Chondrocyte (in vitro differentiated cells): ENCODE measurements around the gene CHSY1. TPM values are rescaled to one million over a fixed set of nuclear protein-coding genes. Genes with fewer than 3 reads are reported as not detected.
"Not testable (repeated sequence)": the region's sequence is repeated elsewhere in the genome, so short reads cannot be mapped to it uniquely, and the experiment has no call there.

Experiments used
- DNase-seq: peaks from one replicate; pipeline ENCODE4 v3.0.0; 2021; ENCODE audit warnings: mixed read lengths, low spot score
- H3K27ac Mint-ChIP-seq: one replicate; pipeline ENCODE4 v1.8.0; 2021; ENCODE audit warnings: mild to moderate bottlenecking, moderate library complexity, mixed read lengths; ENCODE audit not compliant: unreplicated experiment
- H3K27me3 Mint-ChIP-seq: 2 replicates; pipeline ENCODE4 v1.8.0; 2021; ENCODE audit warnings: low read depth, mixed read lengths
- H3K36me3 Mint-ChIP-seq: 2 replicates; pipeline ENCODE4 v1.8.0; 2021; ENCODE audit warnings: low read depth, mixed read lengths
- H3K4me1 Mint-ChIP-seq: 2 replicates; pipeline ENCODE4 v1.8.0; 2021; ENCODE audit warnings: low read depth, mild to moderate bottlenecking, mixed read lengths
- H3K4me3 Mint-ChIP-seq: one replicate; pipeline ENCODE4 v1.8.0; 2021; ENCODE audit warnings: mild to moderate bottlenecking, moderate library complexity, mixed read lengths; ENCODE audit not compliant: unreplicated experiment
- H3K9me3 Mint-ChIP-seq: 2 replicates; pipeline ENCODE4 v1.8.0; 2021; ENCODE audit warnings: low read depth, mixed read lengths
- total RNA-seq: library from RNA; stranded (reverse); gene quantifications from 3 replicates; pipeline ENCODE4 v1.2.1, GENCODE V29; 2021
- TF ChIP-seq, protein P1 (sequence below): fragments of 200-600 bp; sonication (generic); IDR thresholded peaks from 2 replicates; pipeline ENCODE4 v1.5.0; 2021; ENCODE audit warnings: antibody characterized with exemption, mild to moderate bottlenecking, moderate library complexity

Gene CHSY1
- total RNA-seq, 1 donor from 2014 or later, result 60.9 TPM

- no peaks in the 10 kb centered on the region for H3K9me3 Mint-ChIP-seq
- no peak for DNase-seq
- peaks cover 2% of the 10 kb centered on the region for H3K36me3 Mint-ChIP-seq
- no peak overlapping the region for H3K4me3 Mint-ChIP-seq
- H3K27ac Mint-ChIP-seq, result no peak overlapping the region
- peaks cover 38% of the 10 kb centered on the region for H3K4me1 Mint-ChIP-seq
- TF ChIP-seq, protein P1, sequence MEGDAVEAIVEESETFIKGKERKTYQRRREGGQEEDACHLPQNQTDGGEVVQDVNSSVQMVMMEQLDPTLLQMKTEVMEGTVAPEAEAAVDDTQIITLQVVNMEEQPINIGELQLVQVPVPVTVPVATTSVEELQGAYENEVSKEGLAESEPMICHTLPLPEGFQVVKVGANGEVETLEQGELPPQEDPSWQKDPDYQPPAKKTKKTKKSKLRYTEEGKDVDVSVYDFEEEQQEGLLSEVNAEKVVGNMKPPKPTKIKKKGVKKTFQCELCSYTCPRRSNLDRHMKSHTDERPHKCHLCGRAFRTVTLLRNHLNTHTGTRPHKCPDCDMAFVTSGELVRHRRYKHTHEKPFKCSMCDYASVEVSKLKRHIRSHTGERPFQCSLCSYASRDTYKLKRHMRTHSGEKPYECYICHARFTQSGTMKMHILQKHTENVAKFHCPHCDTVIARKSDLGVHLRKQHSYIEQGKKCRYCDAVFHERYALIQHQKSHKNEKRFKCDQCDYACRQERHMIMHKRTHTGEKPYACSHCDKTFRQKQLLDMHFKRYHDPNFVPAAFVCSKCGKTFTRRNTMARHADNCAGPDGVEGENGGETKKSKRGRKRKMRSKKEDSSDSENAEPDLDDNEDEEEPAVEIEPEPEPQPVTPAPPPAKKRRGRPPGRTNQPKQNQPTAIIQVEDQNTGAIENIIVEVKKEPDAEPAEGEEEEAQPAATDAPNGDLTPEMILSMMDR, result no peak
- H3K27me3 Mint-ChIP-seq, result no peaks in the 10 kb centered on the region
Observed at GRCh38 chr15:101220060-101220459, 31.8 kb downstream of the CHSY1 start.

- peaks cover 2% of the 10 kb centered on the region for H3K36me3 Mint-ChIP-seq
- no peak for DNase-seq
- no peaks in the 10 kb centered on the region for H3K27me3 Mint-ChIP-seq
Observed at GRCh38 chr15:101219441-101219840, 32.4 kb downstream of the CHSY1 start.

GRCh38 chr15:101217446-101217845, 34.4 kb downstream of the CHSY1 start:
- Mint-ChIP-seq H3K27me3 (no peaks in the 10 kb centered on the region), H3K4me3 (no peak overlapping the region), H3K36me3 (peaks cover 2% of the 10 kb centered on the region), H3K27ac (no peak overlapping the region), H3K9me3 (no peaks in the 10 kb centered on the region), H3K4me1 (peaks cover 30% of the 10 kb centered on the region)
- TF ChIP-seq, protein P1, result no peak
- no peak for DNase-seq

More at GRCh38 chr15:101219441-101219840, 32.4 kb downstream of the CHSY1 start:
- Mint-ChIP-seq H3K9me3 (no peaks in the 10 kb centered on the region), H3K27ac (no peak overlapping the region), H3K4me3 (no peak overlapping the region), H3K4me1 (peaks cover 35% of the 10 kb centered on the region)
- TF ChIP-seq, protein P1, result no peak

DNA sequence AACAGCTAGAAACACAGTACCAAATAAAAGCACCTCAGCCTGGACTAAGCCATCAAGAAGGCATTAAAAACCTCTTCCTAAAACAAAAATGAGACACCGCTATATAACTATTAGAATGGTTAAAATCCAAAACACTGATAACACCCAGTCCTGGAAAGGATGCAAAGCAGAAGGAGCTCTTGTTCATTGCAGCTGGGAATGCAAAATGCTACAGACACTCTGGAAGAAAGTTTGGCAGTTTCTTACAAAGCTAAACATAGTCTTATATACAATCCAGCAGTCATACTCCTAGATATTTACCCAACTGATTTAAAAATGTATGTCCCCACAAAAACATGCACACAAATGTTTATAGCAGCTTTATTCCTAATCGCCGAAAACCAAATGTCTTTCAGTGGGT, 35.7 kb downstream of the CHSY1 start:
- peaks cover 30% of the 10 kb centered on the region for H3K4me1 Mint-ChIP-seq
- DNase-seq, result no peak
- no peak overlapping the region for H3K27ac Mint-ChIP-seq
- H3K4me3 Mint-ChIP-seq, result no peak overlapping the region
- TF ChIP-seq, protein P1, result no peak
- no peaks in the 10 kb centered on the region for H3K27me3 Mint-ChIP-seq
- no peaks in the 10 kb centered on the region for H3K9me3 Mint-ChIP-seq
- peaks cover 2% of the 10 kb centered on the region for H3K36me3 Mint-ChIP-seq

DNA sequence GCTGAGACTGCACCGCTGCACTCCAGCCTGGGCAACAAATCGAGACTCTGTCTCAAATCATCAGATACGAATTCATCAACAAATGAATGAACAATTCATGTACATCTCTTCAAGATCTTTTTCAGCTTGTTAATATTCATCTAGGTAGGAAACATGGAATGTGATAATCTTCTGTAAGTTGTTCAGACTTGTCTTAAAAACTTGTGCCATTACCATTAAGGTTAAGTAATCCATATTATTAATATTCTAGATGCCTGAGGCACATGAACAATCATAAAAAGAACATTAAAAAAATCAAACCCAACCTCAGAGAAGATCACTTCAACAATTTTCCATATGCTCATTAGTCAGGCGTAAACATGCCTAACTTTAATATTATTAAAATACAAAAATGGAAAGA, 36.2 kb downstream of the CHSY1 start:
- no peak for DNase-seq
- TF ChIP-seq, protein P1, result no peak
- Mint-ChIP-seq H3K36me3 (peaks cover 2% of the 10 kb centered on the region), H3K27me3 (no peaks in the 10 kb centered on the region), H3K4me1 (peaks cover 32% of the 10 kb centered on the region), H3K27ac (no peak overlapping the region), H3K4me3 (no peak overlapping the region), H3K9me3 (no peaks in the 10 kb centered on the region)

- not testable (repeated sequence) for H3K27me3 Mint-ChIP-seq, H3K4me3 Mint-ChIP-seq, H3K9me3 Mint-ChIP-seq, DNase-seq, H3K36me3 Mint-ChIP-seq, H3K27ac Mint-ChIP-seq
- H3K4me1 Mint-ChIP-seq, result peaks cover 35% of the 10 kb centered on the region
Observed at GRCh38 chr15:101214435-101215097, 37.3 kb downstream of the CHSY1 start.
